ENCODE measurements around the gene TSPAN9.

Gene TSPAN9

GRCh38 chr12:3123729-3124128 lies 46.5 kb downstream of the TSPAN9 start:
- no peaks in the 10 kb centered on the region for H3K36me3 ChIP-seq (ENCODE audit: insufficient read depth, low read length)
- no peaks in the 10 kb centered on the region for H3K4me1 ChIP-seq (ENCODE audit: insufficient read depth, low read length)
- H3K9ac ChIP-seq (ENCODE audit: low read depth, low read length): no peak overlapping the region
- H3K9me3 ChIP-seq (ENCODE audit: control insufficient read depth, insufficient read depth, low read length): no peaks in the 10 kb centered on the region

DNA sequence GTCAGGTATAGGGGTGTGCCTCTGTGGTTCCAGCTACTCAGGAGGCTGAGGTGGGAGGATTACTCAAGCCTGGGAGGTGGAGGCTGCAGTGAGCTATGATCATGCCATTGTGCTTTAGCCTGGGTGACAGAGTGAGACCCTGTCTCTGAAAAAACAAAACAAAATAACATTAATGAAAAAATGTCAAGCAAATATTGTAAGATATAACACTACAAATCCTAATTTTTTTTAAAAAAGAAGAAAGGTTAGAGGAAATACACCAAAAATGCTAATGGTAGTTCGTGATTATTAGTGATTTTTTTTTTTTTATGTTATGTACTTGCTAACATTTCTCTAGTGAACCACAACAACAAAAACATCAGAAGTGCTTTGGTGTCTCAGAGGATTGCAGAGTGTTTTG lies 47.7 kb downstream of the TSPAN9 start:
- no peaks in the 10 kb centered on the region for H3K4me1 ChIP-seq (ENCODE audit: insufficient read depth, low read length)
- H3K9ac ChIP-seq (ENCODE audit: low read depth, low read length): no peak overlapping the region

DNA sequence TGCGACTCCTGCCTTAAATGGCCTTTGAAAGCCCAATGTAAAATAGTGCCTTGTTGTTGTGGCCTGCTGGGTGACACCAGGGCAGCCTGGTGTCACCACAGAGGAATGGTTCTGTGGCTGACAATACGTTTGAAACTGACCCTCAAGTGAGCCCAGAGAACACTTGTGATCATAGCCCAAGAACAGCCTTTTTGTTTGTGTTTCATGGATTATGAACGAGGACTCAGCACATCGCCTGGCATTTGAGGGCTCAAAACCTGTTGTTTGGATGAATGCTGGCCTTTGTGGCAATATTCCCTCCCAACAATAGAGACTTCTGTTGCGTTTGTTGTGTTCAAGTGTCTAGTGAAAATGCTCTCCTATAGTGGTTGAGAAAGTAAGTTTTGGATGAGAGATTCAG lies 48.5 kb downstream of the TSPAN9 start:
- no peaks in the 10 kb centered on the region for H3K36me3 ChIP-seq (ENCODE audit: insufficient read depth, low read length)

More for the DNA sequence above, 47.7 kb downstream of the TSPAN9 start:
- no peaks in the 10 kb centered on the region for H3K9me3 ChIP-seq (ENCODE audit: control insufficient read depth, insufficient read depth, low read length)
- no peaks in the 10 kb centered on the region for H3K36me3 ChIP-seq (ENCODE audit: insufficient read depth, low read length)

GRCh38 chr12:3127832-3128231 lies 50.7 kb downstream of the TSPAN9 start:
- Histone ChIP-seq H3K9me3 (ENCODE audit: control insufficient read depth, insufficient read depth, low read length) (no peaks in the 10 kb centered on the region), H3K9ac (ENCODE audit: low read depth, low read length) (no peak overlapping the region), H3K4me1 (ENCODE audit: insufficient read depth, low read length) (no peaks in the 10 kb centered on the region), H3K36me3 (ENCODE audit: insufficient read depth, low read length) (no peaks in the 10 kb centered on the region)

More for the DNA sequence above, 48.5 kb downstream of the TSPAN9 start:
- Histone ChIP-seq H3K9me3 (ENCODE audit: control insufficient read depth, insufficient read depth, low read length) (no peaks in the 10 kb centered on the region), H3K9ac (ENCODE audit: low read depth, low read length) (no peak overlapping the region), H3K4me1 (ENCODE audit: insufficient read depth, low read length) (no peaks in the 10 kb centered on the region)

DNA sequence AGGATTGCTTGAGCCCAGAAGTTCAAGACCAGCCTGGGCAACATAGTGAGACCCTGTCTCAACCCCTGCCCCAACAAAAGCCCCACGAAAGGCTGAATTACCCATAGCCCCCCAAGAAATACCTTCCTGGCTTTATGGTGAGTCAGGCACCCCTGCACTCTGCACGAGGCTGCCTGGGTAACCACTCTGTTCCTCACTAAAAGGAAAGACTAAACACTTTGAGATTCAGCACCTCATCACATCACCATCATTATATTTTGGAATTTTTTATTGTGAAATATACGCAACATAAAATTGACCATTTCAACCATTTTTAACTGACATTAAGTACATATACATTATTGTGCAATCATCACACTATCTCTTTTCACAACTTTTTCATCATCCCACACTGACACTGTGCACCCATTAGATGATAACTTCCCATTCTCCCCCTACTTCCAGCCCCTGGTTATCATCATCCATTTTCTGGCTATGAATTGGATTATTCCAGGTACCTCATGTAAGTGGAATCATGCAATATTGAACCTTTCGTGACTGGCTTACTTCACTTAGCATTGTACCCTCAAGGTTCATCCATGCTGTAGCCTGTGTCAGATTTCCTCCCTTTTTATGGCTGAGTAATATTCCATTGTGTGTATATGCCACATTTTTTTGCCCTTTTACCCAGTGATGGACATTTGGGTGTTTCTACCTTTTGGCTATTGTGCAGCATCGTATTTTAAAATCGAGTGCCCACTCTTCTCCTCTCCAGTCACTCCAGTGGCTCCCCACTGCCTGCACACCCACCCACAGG lies 51.5 kb downstream of the TSPAN9 start:
- Histone ChIP-seq H3K9ac (ENCODE audit: low read depth, low read length) (no peak overlapping the region), H3K9me3 (ENCODE audit: control insufficient read depth, insufficient read depth, low read length) (no peaks in the 10 kb centered on the region), H3K4me1 (ENCODE audit: insufficient read depth, low read length) (no peaks in the 10 kb centered on the region), H3K36me3 (ENCODE audit: insufficient read depth, low read length) (no peaks in the 10 kb centered on the region)

- Histone ChIP-seq H3K36me3 (ENCODE audit: insufficient read depth, low read length) (no peaks in the 10 kb centered on the region), H3K9me3 (ENCODE audit: control insufficient read depth, insufficient read depth, low read length) (no peaks in the 10 kb centered on the region), H3K9ac (ENCODE audit: low read depth, low read length) (no peak overlapping the region), H3K4me1 (ENCODE audit: insufficient read depth, low read length) (no peaks in the 10 kb centered on the region)
Observed at GRCh38 chr12:3129301-3130056, 52.3 kb downstream of the TSPAN9 start.

GRCh38 chr12:3130057-3130830 lies 53.1 kb downstream of the TSPAN9 start:
- Histone ChIP-seq H3K9ac (ENCODE audit: low read depth, low read length) (no peak overlapping the region), H3K4me1 (ENCODE audit: insufficient read depth, low read length) (no peaks in the 10 kb centered on the region), H3K9me3 (ENCODE audit: control insufficient read depth, insufficient read depth, low read length) (no peaks in the 10 kb centered on the region), H3K36me3 (ENCODE audit: insufficient read depth, low read length) (no peaks in the 10 kb centered on the region)

DNA sequence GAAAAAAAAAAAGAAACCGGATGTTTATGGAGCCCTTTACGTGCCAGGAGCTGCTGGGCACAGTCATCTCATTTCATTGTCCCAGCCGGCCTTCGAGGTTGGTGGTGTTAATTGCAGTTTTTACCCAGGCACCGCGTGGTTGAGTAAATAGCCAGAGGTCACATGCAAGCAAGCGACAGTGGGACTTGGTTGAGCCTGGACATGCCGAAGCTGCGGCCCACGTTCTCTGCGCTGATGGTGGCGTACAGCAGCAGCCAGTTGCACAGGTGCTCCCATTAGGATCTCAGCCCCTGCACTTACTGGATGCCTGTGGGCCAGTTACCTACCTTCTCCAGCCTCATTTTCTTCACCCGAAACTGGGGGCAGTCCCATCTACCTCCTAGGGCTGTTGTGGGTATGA lies 54.0 kb downstream of the TSPAN9 start:
- Histone ChIP-seq H3K9me3 (ENCODE audit: control insufficient read depth, insufficient read depth, low read length) (no peaks in the 10 kb centered on the region), H3K36me3 (ENCODE audit: insufficient read depth, low read length) (no peaks in the 10 kb centered on the region), H3K9ac (ENCODE audit: low read depth, low read length) (no peak overlapping the region), H3K4me1 (ENCODE audit: insufficient read depth, low read length) (no peaks in the 10 kb centered on the region)

DNA sequence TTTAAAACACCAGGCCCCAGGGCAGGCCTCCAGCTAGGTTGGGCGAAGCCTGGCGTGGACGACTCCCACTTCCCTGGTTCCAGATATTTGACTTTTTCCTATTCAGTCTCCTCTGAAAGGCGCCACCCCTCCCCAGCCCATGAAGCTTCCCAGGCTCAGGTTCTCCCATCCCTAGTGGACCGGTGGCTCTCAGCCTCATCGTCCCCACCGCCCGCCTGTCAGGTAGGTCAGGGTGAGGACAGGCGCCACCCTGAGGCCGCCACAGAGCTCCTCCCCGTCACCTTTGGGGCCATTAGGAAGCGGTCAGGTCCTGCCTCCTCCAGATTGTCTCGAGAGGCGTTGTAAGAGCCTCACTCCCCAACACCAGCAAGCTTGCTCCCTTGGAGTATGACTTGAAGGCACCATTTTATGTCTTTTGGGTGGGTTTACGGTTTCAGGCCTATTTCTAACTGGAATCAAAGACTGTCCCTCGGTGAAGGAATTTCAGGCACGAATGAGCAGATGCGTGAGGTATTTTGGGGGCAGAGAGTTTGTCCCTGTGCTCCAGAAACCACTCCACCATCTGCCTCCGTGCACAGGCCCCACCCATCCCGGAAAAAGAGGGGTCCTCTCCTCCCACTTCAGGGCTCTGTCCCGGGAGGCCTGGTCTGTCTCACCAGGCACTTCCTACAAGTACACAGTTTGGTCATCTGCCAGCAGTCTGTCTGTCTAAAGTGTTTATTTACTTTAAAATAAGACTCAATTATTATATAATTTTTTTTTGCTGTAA lies 55.6 kb downstream of the TSPAN9 start:
- peaks cover 11% of the 10 kb centered on the region; the same call in 1 of the 2 replicates for H3K4me1 ChIP-seq (ENCODE audit: insufficient read depth, low read length)
- no peaks in the 10 kb centered on the region for H3K36me3 ChIP-seq (ENCODE audit: insufficient read depth, low read length)
- H3K9ac ChIP-seq (ENCODE audit: low read depth, low read length): no peak overlapping the region
- H3K9me3 ChIP-seq (ENCODE audit: control insufficient read depth, insufficient read depth, low read length): no peaks in the 10 kb centered on the region

- no peak overlapping the region for H3K9ac ChIP-seq (ENCODE audit: low read depth, low read length)
- peaks cover 14% of the 10 kb centered on the region; the same call in 1 of the 2 replicates for H3K4me1 ChIP-seq (ENCODE audit: insufficient read depth, low read length)
- no peaks in the 10 kb centered on the region for H3K36me3 ChIP-seq (ENCODE audit: insufficient read depth, low read length)
- H3K9me3 ChIP-seq (ENCODE audit: control insufficient read depth, insufficient read depth, low read length): no peaks in the 10 kb centered on the region
Observed at GRCh38 chr12:3133405-3133783, 56.2 kb downstream of the TSPAN9 start.

GRCh38 chr12:3134126-3134525 lies 56.9 kb downstream of the TSPAN9 start:
- H3K9me3 ChIP-seq (ENCODE audit: control insufficient read depth, insufficient read depth, low read length): no peaks in the 10 kb centered on the region
- peaks cover 19% of the 10 kb centered on the region; the same call in 1 of the 2 replicates for H3K4me1 ChIP-seq (ENCODE audit: insufficient read depth, low read length)
- H3K9ac ChIP-seq (ENCODE audit: low read depth, low read length): no peak overlapping the region
- H3K36me3 ChIP-seq (ENCODE audit: insufficient read depth, low read length): no peaks in the 10 kb centered on the region

GRCh38 chr12:3134526-3135135 lies 57.5 kb downstream of the TSPAN9 start:
- no peak overlapping the region for H3K9ac ChIP-seq (ENCODE audit: low read depth, low read length)
- H3K9me3 ChIP-seq (ENCODE audit: control insufficient read depth, insufficient read depth, low read length): no peaks in the 10 kb centered on the region
- H3K4me1 ChIP-seq (ENCODE audit: insufficient read depth, low read length): peaks cover 23% of the 10 kb centered on the region; the same call in 1 of the 2 replicates
- H3K36me3 ChIP-seq (ENCODE audit: insufficient read depth, low read length): no peaks in the 10 kb centered on the region

DNA sequence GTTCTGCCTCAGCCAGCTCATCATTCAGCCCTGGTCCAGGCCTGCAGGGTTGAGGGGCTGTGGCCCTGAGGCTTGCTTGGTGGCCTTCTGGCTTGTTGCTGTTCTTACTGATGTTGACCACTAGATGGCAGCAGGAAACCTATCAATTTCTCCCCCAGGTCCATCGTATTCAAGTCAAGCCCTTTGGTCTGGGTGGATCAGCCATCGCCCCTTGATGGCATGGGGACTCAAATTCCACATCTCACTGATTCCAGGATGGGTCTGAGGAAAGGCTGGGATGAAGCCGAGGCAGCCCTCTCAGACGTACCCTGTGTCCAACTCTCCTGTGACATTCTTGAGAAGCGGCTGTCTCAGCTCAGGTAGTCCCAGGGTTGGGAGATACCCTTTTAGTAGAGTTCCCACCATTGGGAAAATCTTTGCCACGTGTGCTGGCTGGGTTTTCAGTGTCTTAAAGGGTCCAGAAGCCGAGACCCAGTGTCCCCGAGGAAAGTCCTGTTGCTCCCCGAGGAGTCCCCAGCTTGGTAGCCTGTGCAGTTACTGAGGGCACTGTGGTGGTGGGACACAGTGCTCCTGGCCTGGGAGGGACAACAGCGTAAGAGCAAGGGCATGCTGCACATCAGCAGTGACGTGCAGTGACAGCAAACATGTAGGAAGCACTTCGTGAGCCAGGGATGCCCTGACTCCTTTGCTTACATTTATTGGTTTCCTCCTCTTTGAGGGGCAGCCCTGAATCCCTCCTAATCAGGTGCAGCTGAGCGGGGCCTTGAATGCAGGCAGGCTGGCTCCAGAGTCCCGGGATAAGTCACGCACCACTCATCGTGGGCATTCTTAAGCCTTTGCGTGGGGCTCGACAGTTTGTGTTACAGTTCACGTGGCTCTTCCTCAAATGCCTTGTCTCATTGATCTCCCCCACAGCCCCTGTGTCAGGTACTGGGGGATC lies 58.6 kb downstream of the TSPAN9 start:
- no peaks in the 10 kb centered on the region for H3K36me3 ChIP-seq (ENCODE audit: insufficient read depth, low read length)
- no peak overlapping the region for H3K9ac ChIP-seq (ENCODE audit: low read depth, low read length)
- H3K9me3 ChIP-seq (ENCODE audit: control insufficient read depth, insufficient read depth, low read length): no peaks in the 10 kb centered on the region
- H3K4me1 ChIP-seq (ENCODE audit: insufficient read depth, low read length): peaks cover 23% of the 10 kb centered on the region; the same call in 1 of the 2 replicates

Measured in ES-I3 (cell line).